Rectal smooth muscle tissue (tissue), 1 donor: ENCODE data around the gene FRMD6.

ENCODE experiments used
- H3K27ac ChIP-seq: one replicate; pipeline ENCODE4 v1.7.0; 2013; ENCODE audit warnings: low read depth, low read length, inconsistent platforms
- H3K27me3 ChIP-seq: one replicate; pipeline ENCODE4 v1.7.0; 2013; ENCODE audit warnings: low read length; ENCODE audit not compliant: control insufficient read depth, insufficient read depth
- H3K36me3 ChIP-seq: one replicate; pipeline ENCODE4 v1.7.0; 2013; ENCODE audit warnings: low read length; ENCODE audit not compliant: control insufficient read depth, insufficient read depth
- H3K4me1 ChIP-seq: one replicate; pipeline ENCODE4 v1.7.0; 2013; ENCODE audit warnings: low read length; ENCODE audit not compliant: control insufficient read depth, insufficient read depth
- H3K4me3 ChIP-seq: one replicate; pipeline ENCODE4 v1.7.0; 2013; ENCODE audit warnings: low read length
- H3K9ac ChIP-seq: one replicate; pipeline ENCODE4 v1.7.0; 2013; ENCODE audit warnings: low read length

The FRMD6 gene

DNA sequence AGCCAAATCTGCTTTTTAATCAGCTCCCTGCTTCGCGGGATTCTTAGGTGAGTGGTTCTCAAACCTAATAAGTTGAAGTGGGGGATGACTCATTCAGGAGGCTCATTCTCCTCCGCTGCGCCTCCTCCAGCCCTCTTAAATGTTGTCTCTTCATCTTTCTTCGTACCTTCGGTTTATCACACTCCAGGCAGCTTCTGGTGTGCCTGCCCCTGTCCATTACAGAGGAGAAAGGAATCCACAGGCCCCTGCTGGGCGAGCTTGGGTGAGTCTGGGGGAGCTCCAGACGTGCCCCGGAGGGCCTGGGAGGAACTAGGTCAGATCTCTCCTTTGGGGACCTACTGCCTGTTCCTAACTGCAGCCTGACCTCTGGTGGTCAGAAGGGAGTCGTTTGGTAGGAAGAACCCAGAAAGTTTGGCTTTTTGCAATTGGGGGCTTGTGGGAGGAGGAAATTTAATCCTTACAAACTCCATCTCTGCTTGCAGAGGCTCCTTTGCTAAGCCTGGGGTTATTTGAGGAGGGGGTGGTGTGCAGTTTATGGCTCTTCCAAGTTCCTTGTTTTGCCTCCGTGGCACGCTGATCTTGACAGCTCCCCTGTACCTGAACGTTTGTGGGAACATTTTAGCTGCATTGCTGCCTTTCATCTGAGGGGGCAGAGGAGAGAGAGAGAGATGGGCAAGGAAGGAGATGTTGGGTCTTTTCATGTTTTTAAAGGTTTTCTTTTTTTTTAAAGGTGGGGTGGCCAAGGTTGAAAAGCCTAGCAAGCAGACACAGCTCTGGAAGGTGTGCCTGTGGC is 124.6 kb downstream of the FRMD6 start:
- H3K27me3 ChIP-seq = no peaks in the 10 kb centered on the region
- H3K4me1 ChIP-seq = peaks cover 5% of the 10 kb centered on the region
- H3K36me3 ChIP-seq = no peaks in the 10 kb centered on the region
- H3K27ac ChIP-seq = no peak overlapping the region
- H3K4me3 ChIP-seq = no peak overlapping the region
- no peak overlapping the region for H3K9ac ChIP-seq

DNA sequence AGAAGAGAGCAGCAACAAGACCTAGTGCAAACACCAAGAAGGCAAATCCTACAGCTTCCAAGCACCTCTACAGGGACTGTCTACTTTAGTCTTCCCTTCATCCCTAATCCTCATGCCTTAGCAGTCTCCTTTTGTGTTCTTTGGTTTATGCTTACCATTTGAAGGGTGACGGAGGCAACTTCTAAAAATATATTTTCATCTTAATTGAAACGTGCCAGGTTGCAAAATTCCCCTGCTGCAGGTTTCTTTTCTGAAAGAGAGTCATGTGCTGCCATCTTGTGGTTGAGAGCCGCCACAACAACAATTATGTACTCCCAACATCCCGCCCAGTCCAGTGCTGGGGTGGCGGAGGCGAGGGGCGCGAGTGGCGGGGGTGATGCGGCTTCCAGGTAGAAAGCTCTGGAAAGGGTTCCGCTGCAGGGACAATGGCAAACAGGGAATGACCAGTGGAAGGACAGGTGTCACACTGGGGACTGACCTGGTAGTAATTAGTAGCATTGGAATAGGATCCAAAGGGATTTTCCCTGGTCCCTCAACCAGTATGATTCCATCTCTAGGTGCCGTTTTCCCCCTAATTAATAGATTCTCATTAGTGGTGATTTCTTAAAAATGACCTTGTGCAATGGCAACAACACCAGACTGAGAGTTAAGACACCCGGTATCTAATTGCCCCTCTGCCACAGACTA is 128.4 kb downstream of the FRMD6 start:
- Histone ChIP-seq H3K36me3 (no peaks in the 10 kb centered on the region), H3K4me1 (peaks cover 5% of the 10 kb centered on the region), H3K4me3 (no peak overlapping the region), H3K27me3 (no peaks in the 10 kb centered on the region), H3K9ac (no peak overlapping the region), H3K27ac (no peak overlapping the region)
